Measurements from ENCODE around the gene PLCH2. TPM values are rescaled to one million over a fixed set of nuclear protein-coding genes. Genes with fewer than 3 reads are reported as not detected.

Gene PLCH2
- total RNA-seq, 2 experiments from 2014 or later, result 2.9 to 6.0 TPM

GRCh38 chr1:2466958-2467554 lies 9.0 kb upstream of the PLCH2 start:
- no peak for TF ChIP-seq CTCF (IDR thresholded peaks at IDR 0.05)
- DNase-seq, result peak; percentile 17
- H3K9me3 Mint-ChIP-seq, result no peaks in the 10 kb centered on the region
- no peaks in the 10 kb centered on the region for H3K4me1 Mint-ChIP-seq (ENCODE audit: low read depth)
- ChIA-PET CTCF (no interaction called here), POLR2A (interaction anchor here (0.7 kb wide), 1 partner anchor 11 kb away, joined by 3 read pairs; no protein-coding TSS in a partner anchor)
- intact Hi-C loops (cut with micrococcal nuclease), result no loop called here
- no peak overlapping the region for H3K4me3 Mint-ChIP-seq
- H3K36me3 Mint-ChIP-seq (ENCODE audit: low read depth), result no peaks in the 10 kb centered on the region
- peak; percentile 57 for ATAC-seq
- H3K27ac Mint-ChIP-seq, result no peak overlapping the region
- no peaks in the 10 kb centered on the region for H3K27me3 Mint-ChIP-seq

- Mint-ChIP-seq H3K27me3 (no peaks in the 10 kb centered on the region), H3K36me3 (ENCODE audit: low read depth) (no peaks in the 10 kb centered on the region), H3K4me1 (ENCODE audit: low read depth) (no peaks in the 10 kb centered on the region), H3K4me3 (no peak overlapping the region), H3K9me3 (no peaks in the 10 kb centered on the region), H3K27ac (no peak overlapping the region)
- peak; percentile 52 for DNase-seq
- no peak for TF ChIP-seq CTCF (IDR thresholded peaks at IDR 0.05)
- intact Hi-C loops (cut with micrococcal nuclease), result no loop called here
- ChIA-PET CTCF (interaction anchor here (0.9 kb wide), 1 partner anchor 10 kb away, joined by 3 read pairs; no protein-coding TSS in a partner anchor), POLR2A (interaction anchor here (0.7 kb wide), 1 partner anchor 22 kb away, joined by 3 read pairs; no protein-coding TSS in a partner anchor)
- peak; percentile 59 for ATAC-seq
These were observed 8.0 kb upstream of the PLCH2 start for GRCh38 chr1:2468041-2468472.

GRCh38 chr1:2468540-2468939 lies 7.5 kb upstream of the PLCH2 start:
- Mint-ChIP-seq H3K4me1 (ENCODE audit: low read depth) (no peaks in the 10 kb centered on the region), H3K9me3 (no peaks in the 10 kb centered on the region), H3K36me3 (ENCODE audit: low read depth) (no peaks in the 10 kb centered on the region), H3K27me3 (no peaks in the 10 kb centered on the region), H3K4me3 (no peak overlapping the region), H3K27ac (no peak overlapping the region)
- ChIA-PET POLR2A (interaction anchor here (0.7 kb wide), 1 partner anchor 22 kb away, joined by 3 read pairs; no protein-coding TSS in a partner anchor), CTCF (interaction anchor here (0.9 kb wide), 1 partner anchor 9 kb away, joined by 3 read pairs; no protein-coding TSS in a partner anchor)
- intact Hi-C loops (cut with micrococcal nuclease), result no loop called here
- no peak for TF ChIP-seq CTCF (IDR thresholded peaks at IDR 0.05)
- DNase-seq (no peak), ATAC-seq (no peak)

- H3K27me3 Mint-ChIP-seq, result no peaks in the 10 kb centered on the region
- CTCF ChIA-PET, result no interaction called here
- no peak overlapping the region for H3K4me3 Mint-ChIP-seq
These were observed 6.8 kb upstream of the PLCH2 start for GRCh38 chr1:2469103-2469940.

More at GRCh38 chr1:2469103-2469940, 6.8 kb upstream of the PLCH2 start:
- no peak for TF ChIP-seq CTCF (IDR thresholded peaks at IDR 0.05)
- Mint-ChIP-seq H3K9me3 (no peaks in the 10 kb centered on the region), H3K27ac (no peak overlapping the region), H3K36me3 (ENCODE audit: low read depth) (no peaks in the 10 kb centered on the region), H3K4me1 (ENCODE audit: low read depth) (no peaks in the 10 kb centered on the region)
- ATAC-seq (no peak), DNase-seq (no peak)
- POLR2A ChIA-PET, result no interaction called here
- intact Hi-C loops (cut with micrococcal nuclease), result no loop called here
